GM19240 (cell line): Measurements from ENCODE around the gene U2SURP.

Source experiments
- DNase-seq: peaks from one replicate; pipeline ENCODE4 v3.0.0; 2011; ENCODE audit warnings: low spot score; ENCODE audit not compliant: insufficient read length

The U2SURP gene

GRCh38 chr3:143001369-143002082, at the start of gene U2SURP:
TSS of gene U2SURP (plus strand) at chr3:143001570. CDS start at chr3:143001629, 59 bp downstream.
- DNase-seq = peak; percentile 77

GRCh38 chr3:142951794-142952193, 49.6 kb upstream of the U2SURP start:
- DNase-seq = no peak

GRCh38 chr3:142952272-142953193, 48.8 kb upstream of the U2SURP start:
- no peak for DNase-seq

- DNase-seq = no peak
Observed at GRCh38 chr3:142953443-142953842, 47.9 kb upstream of the U2SURP start.

- no peak for DNase-seq
Observed at GRCh38 chr3:142958707-142959106, 42.7 kb upstream of the U2SURP start.

- DNase-seq = no peak
Observed at GRCh38 chr3:142960322-142960850, 41.0 kb upstream of the U2SURP start.

- no peak for DNase-seq
Observed at GRCh38 chr3:142961539-142961938, 39.8 kb upstream of the U2SURP start.

GRCh38 chr3:142962175-142962519, 39.2 kb upstream of the U2SURP start:
- DNase-seq = no peak

GRCh38 chr3:142962520-142963233, 38.7 kb upstream of the U2SURP start:
- DNase-seq = no peak

GRCh38 chr3:142963234-142963515, 38.2 kb upstream of the U2SURP start:
- no peak for DNase-seq

GRCh38 chr3:142963516-142964448, 37.6 kb upstream of the U2SURP start, which contains the start of gene PAQR9:
TSS of gene PAQR9 (minus strand) at chr3:142963674. CDS start at chr3:142963336, 338 bp downstream.
- DNase-seq = no peak

GRCh38 chr3:142965581-142965980, 35.8 kb upstream of the U2SURP start:
- DNase-seq = no peak

GRCh38 chr3:142966808-142967207, 34.6 kb upstream of the U2SURP start:
- DNase-seq = no peak

GRCh38 chr3:142968319-142969025, 32.9 kb upstream of the U2SURP start:
- DNase-seq = no peak

GRCh38 chr3:142971431-142971830, 29.9 kb upstream of the U2SURP start:
- DNase-seq = no peak

GRCh38 chr3:142972092-142972753, 29.1 kb upstream of the U2SURP start:
- no peak for DNase-seq

- DNase-seq = no peak
Observed at GRCh38 chr3:142973217-142974009, 28.0 kb upstream of the U2SURP start.

GRCh38 chr3:142975316-142975995, 25.9 kb upstream of the U2SURP start:
- no peak for DNase-seq
